WERI-Rb-1 (cell line): ENCODE results near the gene BRF1.

Experiments
- DNase-seq: peaks from one replicate; pipeline ENCODE4 v3.0.0-alpha.2; 2020
- H3K27ac ChIP-seq: fragments of 250-450 bp; sonication (Bioruptor Pico); 2 replicates; pipeline ENCODE4 v1.5.1; 2020; ENCODE audit warnings: mild to moderate bottlenecking, moderate library complexity
- H3K27me3 ChIP-seq: fragments of 250-450 bp; sonication (Bioruptor Pico); 2 replicates; pipeline ENCODE4 v1.5.1; 2021; ENCODE audit warnings: mild to moderate bottlenecking, low read depth, moderate library complexity; ENCODE audit not compliant: insufficient read depth, severe bottlenecking
- H3K36me3 ChIP-seq: fragments of 250-450 bp; sonication (Bioruptor Pico); 2 replicates; pipeline ENCODE4 v1.5.1; 2020; ENCODE audit warnings: mild to moderate bottlenecking, moderate library complexity
- H3K4me3 ChIP-seq: 2 replicates; pipeline ENCODE4 v1.5.1; 2011; ENCODE audit warnings: low read depth, mild to moderate bottlenecking, control low read depth, low read length
- H3K9me3 ChIP-seq: fragments of 250-450 bp; sonication (Bioruptor Pico); 2 replicates; pipeline ENCODE4 v1.5.1; 2021; ENCODE audit warnings: mild to moderate bottlenecking, moderate library complexity; ENCODE audit not compliant: severe bottlenecking
- CTCF ChIP-seq: IDR thresholded peaks from 2 replicates; pipeline ENCODE4 v1.5.1; 2011; ENCODE audit warnings: low read depth, mild to moderate bottlenecking, control low read depth, inconsistent platforms, low read length

The BRF1 gene

GRCh38 chr14:105224845-105225570 is 75.8 kb downstream of the BRF1 start:
- no peak for TF ChIP-seq CTCF
- Histone ChIP-seq H3K36me3 (peaks cover 49% of the 10 kb centered on the region), H3K27ac (no peak overlapping the region), H3K4me3 (no peak overlapping the region), H3K9me3 (no peaks in the 10 kb centered on the region), H3K27me3 (no peaks in the 10 kb centered on the region)
- DNase-seq = no peak

- Histone ChIP-seq H3K27ac (no peak overlapping the region), H3K4me3 (no peak overlapping the region), H3K9me3 (no peaks in the 10 kb centered on the region), H3K27me3 (no peaks in the 10 kb centered on the region), H3K36me3 (peaks cover 60% of the 10 kb centered on the region)
- no peak for DNase-seq
- TF ChIP-seq CTCF = no peak
These were observed 76.8 kb downstream of the BRF1 start for GRCh38 chr14:105223770-105224544.

GRCh38 chr14:105223260-105223659 is 77.5 kb downstream of the BRF1 start:
- TF ChIP-seq CTCF = no peak
- Histone ChIP-seq H3K27me3 (no peaks in the 10 kb centered on the region), H3K4me3 (no peak overlapping the region), H3K27ac (no peak overlapping the region), H3K36me3 (peaks cover 64% of the 10 kb centered on the region), H3K9me3 (no peaks in the 10 kb centered on the region)
- DNase-seq = no peak

- peaks cover 72% of the 10 kb centered on the region for H3K36me3 ChIP-seq
- no peaks in the 10 kb centered on the region for H3K27me3 ChIP-seq
These were observed 79.1 kb downstream of the BRF1 start for GRCh38 chr14:105221598-105222178.

More at GRCh38 chr14:105221598-105222178, 79.1 kb downstream of the BRF1 start:
- H3K9me3 ChIP-seq = no peaks in the 10 kb centered on the region
- no peak for DNase-seq
- TF ChIP-seq CTCF = no peak
- H3K27ac ChIP-seq = no peak overlapping the region
- H3K4me3 ChIP-seq = no peak overlapping the region
